ENCODE measurements around the gene COG4.

GRCh38 chr16:70472786-70473433, 50.4 kb downstream of the COG4 start:
- TF ChIP-seq, protein P1, sequence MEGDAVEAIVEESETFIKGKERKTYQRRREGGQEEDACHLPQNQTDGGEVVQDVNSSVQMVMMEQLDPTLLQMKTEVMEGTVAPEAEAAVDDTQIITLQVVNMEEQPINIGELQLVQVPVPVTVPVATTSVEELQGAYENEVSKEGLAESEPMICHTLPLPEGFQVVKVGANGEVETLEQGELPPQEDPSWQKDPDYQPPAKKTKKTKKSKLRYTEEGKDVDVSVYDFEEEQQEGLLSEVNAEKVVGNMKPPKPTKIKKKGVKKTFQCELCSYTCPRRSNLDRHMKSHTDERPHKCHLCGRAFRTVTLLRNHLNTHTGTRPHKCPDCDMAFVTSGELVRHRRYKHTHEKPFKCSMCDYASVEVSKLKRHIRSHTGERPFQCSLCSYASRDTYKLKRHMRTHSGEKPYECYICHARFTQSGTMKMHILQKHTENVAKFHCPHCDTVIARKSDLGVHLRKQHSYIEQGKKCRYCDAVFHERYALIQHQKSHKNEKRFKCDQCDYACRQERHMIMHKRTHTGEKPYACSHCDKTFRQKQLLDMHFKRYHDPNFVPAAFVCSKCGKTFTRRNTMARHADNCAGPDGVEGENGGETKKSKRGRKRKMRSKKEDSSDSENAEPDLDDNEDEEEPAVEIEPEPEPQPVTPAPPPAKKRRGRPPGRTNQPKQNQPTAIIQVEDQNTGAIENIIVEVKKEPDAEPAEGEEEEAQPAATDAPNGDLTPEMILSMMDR (IDR thresholded peaks at IDR 0.05; ENCODE audit: borderline replicate concordance, extremely low read depth, low read length, poor library complexity, severe bottlenecking), result no peak
- no peak for TF ChIP-seq EZH2 (IDR thresholded peaks at IDR 0.05; ENCODE audit: borderline replicate concordance, low read depth, low read length, severe bottlenecking)
